GM19023 (cell line): ENCODE results near the gene PTEN.

Source experiments
- ATAC-seq: cut with Tn5 transposase; IDR thresholded peaks from one replicate; pipeline ENCODE4 v1.9.1; 2021; ENCODE audit warnings: mild to moderate bottlenecking, moderate library complexity; ENCODE audit not compliant: unreplicated experiment

The PTEN gene

GRCh38 chr10:87915989-87916388, 52.6 kb downstream of the PTEN start:
- ATAC-seq = no peak

- no peak for ATAC-seq
Measured at GRCh38 chr10:87916515-87916914, 53.1 kb downstream of the PTEN start.

DNA sequence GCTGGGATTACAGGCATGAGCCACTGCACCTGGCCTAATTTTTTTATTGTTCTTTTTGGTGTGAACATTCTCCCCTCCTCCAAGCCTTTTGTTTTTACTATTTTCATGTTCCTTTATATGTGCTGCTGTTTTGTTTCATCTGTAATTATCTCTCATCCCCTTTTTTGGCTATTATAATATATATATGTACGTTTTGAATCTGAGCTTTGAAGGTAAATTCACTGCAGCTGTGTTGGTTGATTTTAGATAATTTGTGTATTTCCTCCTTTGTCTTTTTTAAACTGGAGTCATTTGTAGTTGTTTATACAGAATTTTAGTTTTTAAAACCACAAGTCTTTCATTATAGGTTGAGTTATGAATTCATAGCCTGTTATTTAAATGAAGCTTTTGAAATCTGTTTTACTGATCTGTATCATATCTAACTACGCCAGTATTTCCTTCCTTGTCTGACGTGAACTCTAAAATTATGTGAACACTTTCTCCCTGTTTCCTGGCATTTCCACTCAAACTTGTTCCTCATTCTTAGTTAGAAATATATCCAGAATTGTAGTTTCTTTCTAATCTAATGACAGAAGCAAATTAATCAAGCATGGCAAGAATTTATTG, 54.9 kb downstream of the PTEN start:
- ATAC-seq = no peak

GRCh38 chr10:87920538-87920937, 57.1 kb downstream of the PTEN start:
- ATAC-seq = no peak

DNA sequence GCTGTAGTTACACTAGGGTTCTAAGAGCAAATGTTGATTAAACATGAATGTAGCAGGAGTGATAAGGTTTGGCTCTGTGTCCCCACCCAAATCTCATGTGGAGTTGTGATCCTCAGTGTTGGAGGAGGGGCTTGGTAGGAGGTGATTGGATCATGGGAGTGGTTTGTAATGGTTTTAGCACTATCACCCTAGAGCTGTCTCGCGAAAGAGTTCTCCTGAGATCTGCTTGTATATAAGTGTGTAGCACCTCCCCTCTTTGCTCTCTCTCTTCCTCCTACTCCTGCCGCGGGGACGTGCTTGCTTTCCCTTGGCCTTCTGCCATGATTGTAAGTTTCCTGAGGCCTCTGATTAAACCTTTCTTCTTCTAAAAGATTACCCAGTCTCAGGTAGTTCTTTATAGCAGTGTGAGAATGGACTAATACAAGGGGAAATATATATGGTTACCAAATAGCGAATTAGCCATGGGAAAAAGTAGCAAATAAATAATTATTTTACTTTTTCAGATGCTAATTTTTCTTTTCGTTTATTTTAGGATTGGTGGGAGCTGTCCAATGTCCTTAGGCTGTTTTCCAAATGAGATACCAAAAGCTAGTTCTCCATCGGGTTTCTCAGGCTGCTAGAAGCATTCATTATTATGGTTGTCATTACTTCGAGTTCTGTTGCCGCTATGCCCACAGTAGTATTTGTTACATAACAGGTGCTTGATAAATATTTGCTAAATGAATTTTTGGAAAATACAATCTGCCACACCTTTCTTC, 58.7 kb downstream of the PTEN start:
- no peak for ATAC-seq

- no peak for ATAC-seq
Measured at GRCh38 chr10:87923233-87923632, 59.8 kb downstream of the PTEN start.

GRCh38 chr10:87925570-87925969, 62.1 kb downstream of the PTEN start:
- no peak for ATAC-seq

DNA sequence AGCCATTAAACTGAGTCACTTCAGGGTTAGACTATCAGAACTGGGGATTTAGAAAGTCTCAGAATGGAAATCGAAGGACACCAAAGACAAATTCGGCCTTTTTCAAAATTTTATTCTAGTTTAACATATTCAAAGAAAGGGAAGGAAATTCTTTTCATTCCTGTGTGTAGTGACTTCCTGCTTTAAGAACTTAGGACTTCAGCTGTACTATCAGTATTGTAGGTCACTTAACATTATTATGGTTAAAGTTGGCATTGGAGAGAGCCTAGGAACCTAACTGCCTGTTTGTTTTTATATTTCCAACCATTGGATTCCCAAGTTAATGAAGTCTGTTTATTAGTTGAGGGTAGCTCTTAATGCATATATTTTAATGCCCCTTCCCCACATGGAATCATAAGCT, 63.7 kb downstream of the PTEN start:
- ATAC-seq = no peak

GRCh38 chr10:87928996-87929395, 65.6 kb downstream of the PTEN start:
- no peak for ATAC-seq

DNA sequence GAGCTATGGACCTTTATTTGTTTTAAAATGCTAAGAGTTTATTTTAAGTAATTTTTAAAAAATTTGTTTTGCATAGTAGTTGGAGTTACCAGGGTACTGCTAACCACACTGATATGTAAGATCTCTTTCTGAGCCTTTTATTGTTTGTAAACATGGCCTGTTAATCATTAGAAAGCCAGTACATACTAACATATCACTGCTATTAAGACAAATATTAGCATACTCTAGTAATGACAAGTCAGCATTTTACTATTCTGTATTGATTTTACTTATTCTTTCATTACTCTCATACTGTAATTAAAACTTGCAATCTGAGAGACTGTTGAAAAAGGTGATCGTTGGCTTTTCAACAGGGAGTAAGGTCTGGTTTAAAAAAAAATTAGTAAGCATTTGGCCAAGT, 66.7 kb downstream of the PTEN start:
- ATAC-seq = no peak

DNA sequence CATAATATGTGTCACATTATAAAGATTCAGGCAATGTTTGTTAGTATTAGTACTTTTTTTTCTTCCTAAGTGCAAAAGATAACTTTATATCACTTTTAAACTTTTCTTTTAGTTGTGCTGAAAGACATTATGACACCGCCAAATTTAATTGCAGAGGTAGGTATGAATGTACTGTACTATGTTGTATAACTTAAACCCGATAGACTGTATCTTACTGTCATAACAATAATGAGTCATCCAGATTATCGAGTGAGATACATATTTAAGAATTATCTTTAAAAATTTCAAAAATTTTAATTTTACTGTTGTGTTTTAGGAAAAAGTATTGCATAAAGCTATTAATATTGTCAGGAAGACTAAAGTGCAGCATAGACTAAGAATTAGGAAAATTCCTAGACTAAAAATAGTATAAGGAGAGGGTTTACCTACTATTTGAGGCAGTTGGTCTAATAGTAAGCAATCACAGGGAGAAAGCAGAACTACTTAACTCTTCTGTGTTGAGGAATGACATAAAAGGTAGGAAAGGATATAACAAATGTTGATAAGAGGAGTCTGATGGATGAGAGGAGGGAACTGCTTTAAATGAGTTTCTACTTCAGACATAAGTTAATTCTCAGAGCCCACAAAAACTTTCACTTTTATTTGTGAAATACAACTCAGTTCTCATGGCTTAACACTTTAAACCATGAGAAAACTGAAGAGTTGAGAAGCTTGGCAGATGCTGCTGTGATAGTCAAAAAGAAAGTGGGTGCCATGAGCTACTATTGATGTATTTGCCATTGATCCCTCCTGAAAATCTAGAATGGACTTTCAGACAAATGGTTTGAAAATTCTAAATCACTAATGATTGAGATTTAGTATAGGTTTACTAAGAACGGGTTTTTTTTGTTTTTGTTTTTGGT, 67.8 kb downstream of the PTEN start:
- no peak for ATAC-seq

DNA sequence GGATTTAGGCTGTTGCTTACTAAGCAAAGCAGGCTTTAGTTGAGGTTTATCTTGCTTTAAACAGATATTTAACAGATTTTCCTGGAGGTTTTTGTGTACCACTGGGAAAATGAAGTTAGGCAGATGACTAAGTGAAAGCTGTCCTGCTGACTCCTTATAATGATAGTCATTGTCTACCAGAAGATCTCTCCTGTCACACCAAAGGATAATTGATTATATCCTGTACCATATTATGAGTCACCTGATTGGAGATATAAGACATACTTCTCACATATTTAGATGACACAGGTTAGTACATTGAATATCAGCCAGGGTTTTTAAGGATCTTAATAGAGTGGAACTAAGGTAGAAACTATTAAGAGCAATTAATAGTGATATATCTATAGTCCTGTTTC, 68.4 kb downstream of the PTEN start:
- no peak for ATAC-seq

GRCh38 chr10:87935290-87936141, 72.1 kb downstream of the PTEN start:
- ATAC-seq = no peak

DNA sequence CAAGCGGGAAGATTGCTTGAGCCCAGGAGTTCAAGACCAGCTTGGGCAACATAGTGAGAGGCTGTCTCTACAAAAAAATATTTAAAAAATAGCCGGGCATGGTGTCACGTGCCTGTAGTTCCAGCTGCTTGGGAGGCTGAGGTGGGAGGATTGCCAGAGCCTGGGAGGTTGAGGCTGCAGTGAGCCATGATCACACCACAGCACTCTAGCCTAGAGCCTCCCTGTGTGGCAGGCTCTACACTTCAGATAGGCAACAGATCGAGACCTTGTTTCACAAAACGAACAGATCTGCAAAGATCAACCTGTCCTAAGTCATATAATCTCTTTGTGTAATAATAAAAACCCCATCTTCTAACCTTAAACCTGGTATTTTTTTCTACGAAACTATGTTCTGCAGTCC, 76.8 kb downstream of the PTEN start:
- no peak for ATAC-seq

GRCh38 chr10:87942884-87943527, 79.6 kb downstream of the PTEN start:
- no peak for ATAC-seq

- no peak for ATAC-seq
Measured at GRCh38 chr10:87945984-87946383, 82.6 kb downstream of the PTEN start.

DNA sequence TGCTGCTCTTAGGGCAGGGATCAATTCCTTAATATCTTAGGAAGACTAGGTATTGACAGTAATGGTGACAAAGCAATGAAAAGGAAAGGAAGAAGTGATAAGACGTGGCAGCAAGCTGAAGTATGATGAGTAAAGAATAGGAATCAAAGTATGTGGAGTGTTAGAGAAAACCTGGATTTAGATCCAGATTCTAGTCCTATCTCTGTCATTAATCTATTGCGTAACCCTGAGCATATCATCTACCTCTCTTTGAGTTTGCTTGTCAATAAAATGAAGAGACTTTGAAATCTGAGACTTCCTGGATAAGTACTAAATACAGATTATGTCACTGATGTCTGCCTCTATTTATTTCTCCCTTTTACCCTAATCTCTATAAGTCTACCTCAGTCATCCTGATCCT, 89.2 kb downstream of the PTEN start:
- ATAC-seq = no peak

DNA sequence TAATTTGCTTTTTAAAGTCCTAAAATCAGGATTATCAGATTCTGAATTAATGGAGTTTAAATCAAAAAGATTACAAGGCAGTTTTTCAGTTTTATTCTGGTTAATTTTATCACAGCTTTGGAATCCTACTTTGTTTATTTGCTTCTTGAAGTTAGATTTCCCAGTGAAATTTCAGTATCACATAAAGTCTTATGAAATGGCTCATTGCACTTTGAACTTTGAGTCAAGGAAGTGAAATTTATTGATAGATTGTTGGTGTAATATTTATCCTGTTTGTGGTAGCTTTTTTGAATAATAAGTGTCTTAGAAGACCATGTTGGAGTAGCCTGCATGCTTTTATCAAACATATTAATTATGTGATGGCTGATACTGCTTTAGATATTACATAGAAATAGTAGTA, 92.6 kb downstream of the PTEN start:
- ATAC-seq = no peak

DNA sequence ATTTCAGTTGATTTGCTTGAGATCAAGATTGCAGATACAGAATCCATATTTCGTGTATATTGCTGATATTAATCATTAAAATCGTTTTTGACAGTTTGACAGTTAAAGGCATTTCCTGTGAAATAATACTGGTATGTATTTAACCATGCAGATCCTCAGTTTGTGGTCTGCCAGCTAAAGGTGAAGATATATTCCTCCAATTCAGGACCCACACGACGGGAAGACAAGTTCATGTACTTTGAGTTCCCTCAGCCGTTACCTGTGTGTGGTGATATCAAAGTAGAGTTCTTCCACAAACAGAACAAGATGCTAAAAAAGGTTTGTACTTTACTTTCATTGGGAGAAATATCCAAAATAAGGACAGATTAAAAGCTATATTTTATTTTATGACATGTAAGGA, 94.3 kb downstream of the PTEN start:
- no peak for ATAC-seq

GRCh38 chr10:87960230-87960629, 96.8 kb downstream of the PTEN start:
- no peak for ATAC-seq
